ENCODE results near the gene TPBG. TPM values are rescaled to one million over a fixed set of nuclear protein-coding genes. Genes with fewer than 3 reads are reported as not detected.

The TPBG gene
- total and polyA plus RNA-seq, 2 of the 4 experiments (the other 2 are of a cell fraction) = 19.7 to 71.7 TPM

DNA sequence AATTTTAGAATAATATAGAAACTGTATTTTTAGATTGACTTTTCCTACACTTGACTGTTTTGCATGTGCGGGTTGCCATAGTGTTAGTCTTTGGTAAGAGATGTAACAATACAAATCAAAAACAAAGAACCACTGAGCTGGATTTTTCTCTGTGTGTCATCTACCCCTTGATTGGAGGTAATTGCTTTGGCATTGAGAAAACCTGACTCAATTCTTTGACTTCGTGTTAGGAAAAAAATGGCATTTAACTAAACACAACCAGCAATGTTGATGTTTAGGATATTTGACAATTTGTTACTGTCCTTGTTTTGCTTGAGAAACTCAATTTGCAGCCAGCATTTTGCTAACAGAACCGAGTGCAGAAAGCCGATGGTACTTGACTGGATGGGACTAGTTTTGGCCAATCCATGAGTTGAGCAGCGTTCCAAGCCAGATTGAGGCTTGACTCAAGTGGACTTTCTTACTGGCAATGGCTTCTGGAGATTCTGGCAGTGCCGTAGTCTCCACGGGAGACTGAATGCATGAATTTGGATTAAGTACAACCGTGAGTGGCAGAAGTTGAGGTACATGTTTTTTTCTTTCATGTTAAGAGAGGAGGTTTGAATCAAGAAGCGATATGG is 17.1 kb downstream of the TPBG start:
- Histone ChIP-seq H4K8ac (ENCODE audit: low read depth in 2 of 2, low read length in 2 of 2) (no peak overlapping the region), H2AK5ac (ENCODE audit: low read depth, low read length) (no peak overlapping the region), H4K5ac (ENCODE audit: low read depth, low read length) (no peak overlapping the region), H3K4me3 (ENCODE audit: insufficient read depth, low read depth, low read length) (no peak overlapping the region), H3K23ac (ENCODE audit: low read depth, low read length) (0 out of 2 replicates have a peak overlapping the region, but pooled peaks have one; percentile 59), H3K14ac (replicated peaks; ENCODE audit: low read depth, low read length) (0 out of 2 replicates have a peak overlapping the region, but pooled peaks have one; percentile 17), H3K4ac (ENCODE audit: low read depth, low read length) (0 out of 2 replicates have a peak overlapping the region, but pooled peaks have one; percentile 16), H2BK5ac (ENCODE audit: low read depth, low read length, poor library complexity, severe bottlenecking) (no peak overlapping the region), H2AK9ac (replicated peaks; ENCODE audit: low read depth, low read length, poor library complexity) (no peak overlapping the region), H3K4me1 (ENCODE audit: control insufficient read depth, insufficient read depth, low read length) (peaks cover 4% of the 10 kb centered on the region; the same call in 1 of the 2 replicates), H2AFZ (replicated peaks; ENCODE audit: low read length, poor library complexity) (no peak overlapping the region), H3K9me1 (ENCODE audit: insufficient read depth, low read length) (no peaks in the 10 kb centered on the region), H2BK20ac (ENCODE audit: low read depth, low read length) (no peak overlapping the region), H3K4me2 (ENCODE audit: low read depth, low read length) (no peak overlapping the region), H3K9me3 (ENCODE audit: control insufficient read depth, insufficient read depth, low read length) (no peaks in the 10 kb centered on the region), H2BK15ac (ENCODE audit: low read depth, low read length) (0 out of 3 replicates have a peak overlapping the region, but pooled peaks have one; percentile 40), H3K79me1 (ENCODE audit: low read depth in 1 of 2, low read length in 2 of 2) (peaks cover under 1 to 12% of the 10 kb centered on the region in 2 experiments; a peak in 2 of 4 replicates), H3K56ac (ENCODE audit: extremely low read depth, insufficient read depth, low read length) (no peak overlapping the region), H4K20me1 (ENCODE audit: insufficient read depth, low read length) (no peaks in the 10 kb centered on the region), H2BK120ac (ENCODE audit: low read depth, low read length) (no peak overlapping the region), H3K27ac (ENCODE audit: insufficient read depth, low read length) (no peak overlapping the region), H3K27me3 (ENCODE audit: control insufficient read depth, insufficient read depth, low read length) (no peaks in the 10 kb centered on the region), H3K36me3 (ENCODE audit: control insufficient read depth, insufficient read depth, low read length) (no peaks in the 10 kb centered on the region), H3K9ac (ENCODE audit: low read depth, low read length) (no peak overlapping the region), H3K18ac (ENCODE audit: low read depth, low read length) (no peak overlapping the region), H4K91ac (ENCODE audit: insufficient read depth, low read depth, low read length) (no peak overlapping the region)
- ChIA-PET CTCF (interaction anchor here (0.6 kb wide), 1 partner anchor 332 kb away, joined by 3 read pairs; no protein-coding TSS in a partner anchor), POLR2A (ENCODE audit: unreplicated experiment) (no interaction called here)
- dilution Hi-C loops (cut with HindIII; ENCODE audit: low sequenced_read_pairs, unreplicated experiment) (no loop called here), intact Hi-C loops (cut with micrococcal nuclease) (no loop called here), in situ Hi-C loops (cut with MboI; ENCODE audit: low sequenced_read_pairs) (no loop called here)
- ATAC-seq (ENCODE audit: low read depth) = no peak
- BruUV-seq (replicated peaks) = no TSS peak
- TF ChIP-seq MAFK (IDR thresholded peaks at IDR 0.05; ENCODE audit: low read depth, low read length) = no peak
- no peak for TF ChIP-seq NFE2L2 (IDR thresholded peaks at IDR 0.05; ENCODE audit: low read depth, low read length)
- TF ChIP-seq BHLHE40 (IDR thresholded peaks at IDR 0.05; ENCODE audit: low read depth, low read length) = no peak
- TF ChIP-seq CEBPB (IDR thresholded peaks at IDR 0.05; ENCODE audit: low read depth, low read length) = no peak
- no peak for TF ChIP-seq RFX5 (IDR thresholded peaks at IDR 0.05; ENCODE audit: low read depth, low read length)
- TF ChIP-seq FOS (IDR thresholded peaks at IDR 0.05; ENCODE audit: low read depth, low read length) = no peak
- TF ChIP-seq, protein P1, sequence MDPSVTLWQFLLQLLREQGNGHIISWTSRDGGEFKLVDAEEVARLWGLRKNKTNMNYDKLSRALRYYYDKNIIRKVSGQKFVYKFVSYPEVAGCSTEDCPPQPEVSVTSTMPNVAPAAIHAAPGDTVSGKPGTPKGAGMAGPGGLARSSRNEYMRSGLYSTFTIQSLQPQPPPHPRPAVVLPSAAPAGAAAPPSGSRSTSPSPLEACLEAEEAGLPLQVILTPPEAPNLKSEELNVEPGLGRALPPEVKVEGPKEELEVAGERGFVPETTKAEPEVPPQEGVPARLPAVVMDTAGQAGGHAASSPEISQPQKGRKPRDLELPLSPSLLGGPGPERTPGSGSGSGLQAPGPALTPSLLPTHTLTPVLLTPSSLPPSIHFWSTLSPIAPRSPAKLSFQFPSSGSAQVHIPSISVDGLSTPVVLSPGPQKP (IDR thresholded peaks at IDR 0.05; ENCODE audit: borderline replicate concordance, low read depth, low read length) = no peak
- TF ChIP-seq MAZ (IDR thresholded peaks at IDR 0.05; ENCODE audit: borderline replicate concordance, low read depth, low read length) = no peak
- TF ChIP-seq RAD21 (IDR thresholded peaks at IDR 0.05; ENCODE audit: low read length) = no peak
- TF ChIP-seq RCOR1 (IDR thresholded peaks at IDR 0.05; ENCODE audit: insufficient replicate concordance, low read length) = no peak
- no peak for TF ChIP-seq MXI1 (IDR thresholded peaks at IDR 0.05; ENCODE audit: borderline replicate concordance, low read depth, low read length)
- TF ChIP-seq, protein P2, sequence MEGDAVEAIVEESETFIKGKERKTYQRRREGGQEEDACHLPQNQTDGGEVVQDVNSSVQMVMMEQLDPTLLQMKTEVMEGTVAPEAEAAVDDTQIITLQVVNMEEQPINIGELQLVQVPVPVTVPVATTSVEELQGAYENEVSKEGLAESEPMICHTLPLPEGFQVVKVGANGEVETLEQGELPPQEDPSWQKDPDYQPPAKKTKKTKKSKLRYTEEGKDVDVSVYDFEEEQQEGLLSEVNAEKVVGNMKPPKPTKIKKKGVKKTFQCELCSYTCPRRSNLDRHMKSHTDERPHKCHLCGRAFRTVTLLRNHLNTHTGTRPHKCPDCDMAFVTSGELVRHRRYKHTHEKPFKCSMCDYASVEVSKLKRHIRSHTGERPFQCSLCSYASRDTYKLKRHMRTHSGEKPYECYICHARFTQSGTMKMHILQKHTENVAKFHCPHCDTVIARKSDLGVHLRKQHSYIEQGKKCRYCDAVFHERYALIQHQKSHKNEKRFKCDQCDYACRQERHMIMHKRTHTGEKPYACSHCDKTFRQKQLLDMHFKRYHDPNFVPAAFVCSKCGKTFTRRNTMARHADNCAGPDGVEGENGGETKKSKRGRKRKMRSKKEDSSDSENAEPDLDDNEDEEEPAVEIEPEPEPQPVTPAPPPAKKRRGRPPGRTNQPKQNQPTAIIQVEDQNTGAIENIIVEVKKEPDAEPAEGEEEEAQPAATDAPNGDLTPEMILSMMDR (conservative IDR thresholded peaks at IDR 0.05; ENCODE audit: low read depth, low read length) = no peak
- TF ChIP-seq SMC3 (IDR thresholded peaks at IDR 0.05; ENCODE audit: low read depth, low read length) = no peak
- TF ChIP-seq CHD1 (IDR thresholded peaks at IDR 0.05; ENCODE audit: low read depth, low read length) = no peak
- no peak for DNase-seq
- WGBS, 2 experiments (ENCODE audit: extremely low coverage in 2 of 2, insufficient read length in 1 of 2) = 86% methylated on average over 6 of the region's 9 CpGs; no CpG with 5 or more reads in 1 of the 2 experiments
